ENCODE results near the gene MAP1B.

MAP1B gene

DNA sequence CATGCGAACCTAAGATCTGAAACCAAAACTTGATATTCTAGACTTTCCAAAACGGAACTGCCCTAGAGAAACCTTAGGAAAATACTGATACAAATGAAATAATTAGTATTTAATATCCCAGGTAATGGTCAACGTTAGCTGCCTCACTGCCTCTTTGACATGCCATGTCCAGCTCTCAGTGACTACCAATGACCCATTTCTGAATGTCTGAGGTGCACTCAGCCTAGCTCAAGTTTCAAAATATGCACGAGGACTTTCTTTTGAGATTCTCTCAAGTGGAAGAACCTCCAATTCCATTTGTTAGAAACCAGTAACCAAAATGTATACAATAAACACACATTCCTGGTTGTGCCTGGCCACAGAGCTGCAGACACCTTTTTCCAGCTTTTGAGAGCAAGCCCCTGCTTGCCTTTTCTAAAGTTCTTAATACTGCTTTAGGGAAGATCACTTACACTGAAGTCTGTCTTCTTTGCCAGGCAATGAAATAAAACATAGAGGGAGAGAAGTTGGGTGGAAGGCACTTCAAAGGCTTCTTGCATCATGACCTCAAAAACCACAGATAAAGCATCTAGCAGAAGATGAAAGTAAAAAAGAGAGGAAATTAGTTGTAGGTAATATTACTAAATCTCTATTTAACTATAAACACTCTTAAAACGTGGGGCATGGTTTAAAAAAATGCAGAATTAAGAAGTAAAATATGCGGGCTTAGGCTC, 124.9 kb downstream of the MAP1B start:
- H2AFZ ChIP-seq (ENCODE audit: low read depth): no peak overlapping the region
- H3K4me1 ChIP-seq (ENCODE audit: low read depth, poor library complexity, severe bottlenecking): peaks cover 40% of the 10 kb centered on the region
- no peak overlapping the region for H3K27ac ChIP-seq
- no peaks in the 10 kb centered on the region for H3K27me3 ChIP-seq (ENCODE audit: insufficient read depth, low read depth)
- H3K36me3 ChIP-seq (ENCODE audit: insufficient read depth): no peaks in the 10 kb centered on the region
- H3K4me3 ChIP-seq (IDR thresholded peaks at IDR 0.05; ENCODE audit: insufficient read depth, low read depth, low read length): no peak overlapping the region
- H3K79me2 ChIP-seq (ENCODE audit: insufficient read depth, low read depth): no peaks in the 10 kb centered on the region
- TF ChIP-seq, protein P1, sequence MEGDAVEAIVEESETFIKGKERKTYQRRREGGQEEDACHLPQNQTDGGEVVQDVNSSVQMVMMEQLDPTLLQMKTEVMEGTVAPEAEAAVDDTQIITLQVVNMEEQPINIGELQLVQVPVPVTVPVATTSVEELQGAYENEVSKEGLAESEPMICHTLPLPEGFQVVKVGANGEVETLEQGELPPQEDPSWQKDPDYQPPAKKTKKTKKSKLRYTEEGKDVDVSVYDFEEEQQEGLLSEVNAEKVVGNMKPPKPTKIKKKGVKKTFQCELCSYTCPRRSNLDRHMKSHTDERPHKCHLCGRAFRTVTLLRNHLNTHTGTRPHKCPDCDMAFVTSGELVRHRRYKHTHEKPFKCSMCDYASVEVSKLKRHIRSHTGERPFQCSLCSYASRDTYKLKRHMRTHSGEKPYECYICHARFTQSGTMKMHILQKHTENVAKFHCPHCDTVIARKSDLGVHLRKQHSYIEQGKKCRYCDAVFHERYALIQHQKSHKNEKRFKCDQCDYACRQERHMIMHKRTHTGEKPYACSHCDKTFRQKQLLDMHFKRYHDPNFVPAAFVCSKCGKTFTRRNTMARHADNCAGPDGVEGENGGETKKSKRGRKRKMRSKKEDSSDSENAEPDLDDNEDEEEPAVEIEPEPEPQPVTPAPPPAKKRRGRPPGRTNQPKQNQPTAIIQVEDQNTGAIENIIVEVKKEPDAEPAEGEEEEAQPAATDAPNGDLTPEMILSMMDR (conservative IDR thresholded peaks at IDR 0.05; ENCODE audit: low read depth, low read length): no peak
- H3K9ac ChIP-seq: no peak overlapping the region
- H4K20me1 ChIP-seq (ENCODE audit: insufficient read depth): 0 out of 2 replicates have a peak, but pooled peaks cover 3% of the 10 kb centered on the region
- peak overlapping the region; percentile 0 for H3K4me2 ChIP-seq

GRCh38 chr5:72232838-72233237, 125.6 kb downstream of the MAP1B start:
- TF ChIP-seq, protein P1 (conservative IDR thresholded peaks at IDR 0.05; ENCODE audit: low read depth, low read length): no peak
- Histone ChIP-seq H3K36me3 (ENCODE audit: insufficient read depth) (no peaks in the 10 kb centered on the region), H3K9ac (no peak overlapping the region), H3K4me2 (peak overlapping the region; percentile 0), H4K20me1 (ENCODE audit: insufficient read depth) (0 out of 2 replicates have a peak, but pooled peaks cover 3% of the 10 kb centered on the region), H2AFZ (ENCODE audit: low read depth) (no peak overlapping the region), H3K79me2 (ENCODE audit: insufficient read depth, low read depth) (no peaks in the 10 kb centered on the region), H3K4me1 (ENCODE audit: low read depth, poor library complexity, severe bottlenecking) (peaks cover 40% of the 10 kb centered on the region), H3K27me3 (ENCODE audit: insufficient read depth, low read depth) (no peaks in the 10 kb centered on the region), H3K27ac (no peak overlapping the region), H3K4me3 (IDR thresholded peaks at IDR 0.05; ENCODE audit: insufficient read depth, low read depth, low read length) (no peak overlapping the region)

GRCh38 chr5:72233835-72234234, 126.6 kb downstream of the MAP1B start:
- Histone ChIP-seq H3K27me3 (ENCODE audit: insufficient read depth, low read depth) (no peaks in the 10 kb centered on the region), H3K36me3 (ENCODE audit: insufficient read depth) (no peaks in the 10 kb centered on the region)

GRCh38 chr5:72234265-72234700, 127.0 kb downstream of the MAP1B start:
- H3K4me3 ChIP-seq (IDR thresholded peaks at IDR 0.05; ENCODE audit: insufficient read depth, low read depth, low read length): no peak overlapping the region
- H3K4me1 ChIP-seq (ENCODE audit: low read depth, poor library complexity, severe bottlenecking): peaks cover 40% of the 10 kb centered on the region
- H3K4me2 ChIP-seq: peak overlapping the region; percentile 6; the same call in 1 of the 2 replicates
- H4K20me1 ChIP-seq (ENCODE audit: insufficient read depth): 0 out of 2 replicates have a peak, but pooled peaks cover 3% of the 10 kb centered on the region
- no peak overlapping the region for H3K27ac ChIP-seq
- H3K36me3 ChIP-seq (ENCODE audit: insufficient read depth): no peaks in the 10 kb centered on the region
- no peak overlapping the region for H3K9ac ChIP-seq
- H3K27me3 ChIP-seq (ENCODE audit: insufficient read depth, low read depth): no peaks in the 10 kb centered on the region
- no peaks in the 10 kb centered on the region for H3K79me2 ChIP-seq (ENCODE audit: insufficient read depth, low read depth)
- H2AFZ ChIP-seq (ENCODE audit: low read depth): no peak overlapping the region
- TF ChIP-seq, protein P1 (conservative IDR thresholded peaks at IDR 0.05; ENCODE audit: low read depth, low read length): no peak

More at GRCh38 chr5:72233835-72234234, 126.6 kb downstream of the MAP1B start:
- Histone ChIP-seq H3K4me2 (peak overlapping the region; percentile 6; the same call in 1 of the 2 replicates), H3K9ac (no peak overlapping the region), H3K79me2 (ENCODE audit: insufficient read depth, low read depth) (no peaks in the 10 kb centered on the region), H3K4me3 (IDR thresholded peaks at IDR 0.05; ENCODE audit: insufficient read depth, low read depth, low read length) (no peak overlapping the region), H2AFZ (ENCODE audit: low read depth) (no peak overlapping the region), H3K27ac (no peak overlapping the region), H4K20me1 (ENCODE audit: insufficient read depth) (0 out of 2 replicates have a peak, but pooled peaks cover 3% of the 10 kb centered on the region), H3K4me1 (ENCODE audit: low read depth, poor library complexity, severe bottlenecking) (peaks cover 40% of the 10 kb centered on the region)
- TF ChIP-seq, protein P1 (conservative IDR thresholded peaks at IDR 0.05; ENCODE audit: low read depth, low read length): no peak
